OCI-LY3 (cell line): Measurements from ENCODE around the gene USH2A.

Source experiments
- H2AFZ ChIP-seq: fragments of 200-600, 300-600 bp; shearing (Covaris generic); 2 replicates; pipeline ENCODE4 v1.6.0; 2014; ENCODE audit warnings: antibody characterized with exemption, low read depth, low read length
- H3K27ac ChIP-seq: fragments of 200-600, 300-600 bp; sonication (generic); 2 replicates; pipeline ENCODE4 v1.5.1; 2014; ENCODE audit warnings: mild to moderate bottlenecking, low read length, moderate library complexity, mixed read lengths
- H3K27me3 ChIP-seq: fragments of 200-600, 300-600 bp; sonication (generic); 2 replicates; pipeline ENCODE4 v1.6.1; 2014; ENCODE audit warnings: low read depth, low read length, mixed read lengths
- H3K36me3 ChIP-seq: fragments of 200-600, 300-600 bp; sonication (generic); replicated peaks from 2 replicates; pipeline ENCODE3; 2014; ENCODE audit warnings: low read depth, low read length, mixed read lengths
- H3K4me1 ChIP-seq: fragments of 300-600, 200-600 bp; sonication (generic); 2 replicates; pipeline ENCODE4 v1.6.1; 2014; ENCODE audit warnings: low read length, mixed read lengths
- H3K4me2 ChIP-seq: fragments of 200-600, 300-600 bp; sonication (generic); 2 replicates; pipeline ENCODE4 v1.6.1; 2014; ENCODE audit warnings: low read length, mixed read lengths
- H3K4me3 ChIP-seq: fragments of 300-600, 200-600 bp; sonication (generic); 2 replicates; pipeline ENCODE4 v1.5.1; 2014; ENCODE audit warnings: antibody characterized with exemption, mild to moderate bottlenecking, low read length, moderate library complexity
- H3K79me2 ChIP-seq: fragments of 300-600, 200-600 bp; shearing (Covaris generic); 2 replicates; pipeline ENCODE4 v1.6.1; 2014; ENCODE audit warnings: mild to moderate bottlenecking, low read length, mixed read lengths
- H3K9ac ChIP-seq: fragments of 300-600, 200-600 bp; shearing (Covaris generic); 2 replicates; pipeline ENCODE4 v1.6.0; 2014; ENCODE audit warnings: mild to moderate bottlenecking, low read length, moderate library complexity
- H3K9me3 ChIP-seq: fragments of 200-600, 300-600 bp; shearing (Covaris generic); 2 replicates; pipeline ENCODE4 v1.6.1; 2014; ENCODE audit warnings: low read length, mixed read lengths; ENCODE audit not compliant: insufficient read depth
- H4K20me1 ChIP-seq: fragments of 200-600, 300-600 bp; sonication (generic); 2 replicates; pipeline ENCODE4 v1.6.1; 2016; ENCODE audit warnings: low read length, mixed read lengths; ENCODE audit not compliant: insufficient read depth
- EZH2phosphoT487 ChIP-seq: fragments of 200-600 bp; shearing (Covaris generic); IDR thresholded peaks from 2 replicates; pipeline ENCODE4 v1.6.1; 2018; ENCODE audit warnings: antibody characterized with exemption, mixed run types, low read depth
- TF ChIP-seq, protein P1 (sequence below): fragments of 200-600, 300-600 bp; sonication (generic); IDR thresholded peaks from 2 replicates; pipeline ENCODE4 v1.5.1; 2014; ENCODE audit warnings: antibody characterized with exemption, low read length, low read depth

Gene USH2A

DNA sequence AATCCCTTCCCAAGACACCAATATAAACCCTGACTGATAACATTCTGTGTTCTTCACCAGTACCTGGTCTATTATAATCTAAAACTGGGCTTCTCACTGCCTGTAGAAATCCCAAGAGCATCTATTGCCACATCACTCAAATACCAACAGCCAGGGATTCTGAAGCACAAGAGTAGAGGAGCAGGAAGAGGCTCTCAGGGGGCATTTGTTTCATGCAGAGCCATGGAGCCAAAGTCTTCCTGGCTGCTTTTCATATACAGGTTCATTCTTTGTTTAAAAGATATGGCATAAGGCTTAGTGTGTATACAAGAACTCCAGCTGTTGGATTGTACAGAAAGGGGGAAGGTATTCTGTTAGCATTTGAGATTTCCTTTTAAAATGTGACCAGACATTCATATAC lies 38.2 kb upstream of the USH2A start:
- Histone ChIP-seq H3K4me3 (no peak overlapping the region), H3K27me3 (no peaks in the 10 kb centered on the region), H3K4me1 (no peaks in the 10 kb centered on the region), H3K4me2 (no peak overlapping the region), H2AFZ (no peak overlapping the region), H3K9me3 (no peaks in the 10 kb centered on the region), H3K9ac (no peak overlapping the region), H3K79me2 (no peaks in the 10 kb centered on the region), H3K27ac (no peak overlapping the region), H3K36me3 (no peaks in the 10 kb centered on the region), H4K20me1 (no peaks in the 10 kb centered on the region)
- TF ChIP-seq, protein P1, sequence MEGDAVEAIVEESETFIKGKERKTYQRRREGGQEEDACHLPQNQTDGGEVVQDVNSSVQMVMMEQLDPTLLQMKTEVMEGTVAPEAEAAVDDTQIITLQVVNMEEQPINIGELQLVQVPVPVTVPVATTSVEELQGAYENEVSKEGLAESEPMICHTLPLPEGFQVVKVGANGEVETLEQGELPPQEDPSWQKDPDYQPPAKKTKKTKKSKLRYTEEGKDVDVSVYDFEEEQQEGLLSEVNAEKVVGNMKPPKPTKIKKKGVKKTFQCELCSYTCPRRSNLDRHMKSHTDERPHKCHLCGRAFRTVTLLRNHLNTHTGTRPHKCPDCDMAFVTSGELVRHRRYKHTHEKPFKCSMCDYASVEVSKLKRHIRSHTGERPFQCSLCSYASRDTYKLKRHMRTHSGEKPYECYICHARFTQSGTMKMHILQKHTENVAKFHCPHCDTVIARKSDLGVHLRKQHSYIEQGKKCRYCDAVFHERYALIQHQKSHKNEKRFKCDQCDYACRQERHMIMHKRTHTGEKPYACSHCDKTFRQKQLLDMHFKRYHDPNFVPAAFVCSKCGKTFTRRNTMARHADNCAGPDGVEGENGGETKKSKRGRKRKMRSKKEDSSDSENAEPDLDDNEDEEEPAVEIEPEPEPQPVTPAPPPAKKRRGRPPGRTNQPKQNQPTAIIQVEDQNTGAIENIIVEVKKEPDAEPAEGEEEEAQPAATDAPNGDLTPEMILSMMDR: no peak
- no peak for TF ChIP-seq EZH2phosphoT487

DNA sequence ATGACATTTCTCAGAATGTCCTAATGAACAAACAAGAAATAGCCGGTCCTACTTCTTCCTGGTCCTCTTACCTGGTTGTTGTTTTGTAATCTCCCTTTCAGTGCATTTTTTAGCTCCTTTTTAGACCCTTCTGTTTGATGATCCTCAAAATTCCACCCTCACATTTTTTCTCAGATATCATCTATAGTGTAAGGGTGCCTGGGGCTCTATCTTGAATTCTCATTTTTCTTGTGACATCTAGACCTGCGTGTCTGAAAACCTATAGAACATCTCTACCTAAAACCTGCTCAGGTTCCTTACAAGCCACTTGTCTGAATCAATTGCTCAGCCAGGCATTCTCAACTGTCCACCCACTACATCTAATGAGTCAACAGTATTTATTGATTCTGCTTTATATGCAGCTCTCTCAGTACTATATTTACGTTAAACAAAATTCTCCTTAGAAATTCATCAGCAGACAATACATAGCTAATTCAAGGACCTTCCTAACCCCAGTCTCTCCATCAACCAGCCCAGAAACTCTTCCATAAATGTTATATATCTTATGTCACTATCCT lies 36.5 kb upstream of the USH2A start:
- H2AFZ ChIP-seq: no peak overlapping the region
- no peak overlapping the region for H3K4me2 ChIP-seq
- TF ChIP-seq EZH2phosphoT487: no peak
- TF ChIP-seq, protein P1: no peak
- no peaks in the 10 kb centered on the region for H3K36me3 ChIP-seq
- no peaks in the 10 kb centered on the region for H3K79me2 ChIP-seq
- no peaks in the 10 kb centered on the region for H3K27me3 ChIP-seq
- no peaks in the 10 kb centered on the region for H3K9me3 ChIP-seq
- no peak overlapping the region for H3K27ac ChIP-seq
- no peak overlapping the region for H3K9ac ChIP-seq
- no peaks in the 10 kb centered on the region for H4K20me1 ChIP-seq
- no peaks in the 10 kb centered on the region for H3K4me1 ChIP-seq
- no peak overlapping the region for H3K4me3 ChIP-seq

DNA sequence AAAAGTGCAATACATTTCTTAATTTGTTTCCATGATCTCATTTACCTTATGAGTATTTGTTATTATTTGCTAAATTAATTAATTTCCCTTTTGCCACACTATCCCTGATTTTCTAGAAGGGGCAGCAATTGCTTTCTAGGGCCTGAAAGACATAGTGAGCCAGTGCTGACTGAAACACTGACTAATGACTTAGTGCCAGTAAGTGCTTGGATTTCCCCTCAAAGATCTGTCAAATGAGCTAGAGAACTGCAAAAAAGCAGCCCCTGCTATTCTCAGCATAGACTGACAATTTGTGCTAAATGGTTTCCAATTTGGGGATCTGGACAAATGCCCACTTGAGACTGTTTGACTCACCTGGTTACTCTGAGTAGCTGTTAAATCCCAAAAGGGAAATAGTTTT lies 35.6 kb upstream of the USH2A start:
- H2AFZ ChIP-seq: no peak overlapping the region
- H3K4me2 ChIP-seq: no peak overlapping the region
- H3K9ac ChIP-seq: no peak overlapping the region
- no peaks in the 10 kb centered on the region for H4K20me1 ChIP-seq
- no peaks in the 10 kb centered on the region for H3K79me2 ChIP-seq
- no peak overlapping the region for H3K27ac ChIP-seq
- no peak overlapping the region for H3K4me3 ChIP-seq
- no peaks in the 10 kb centered on the region for H3K36me3 ChIP-seq
- no peaks in the 10 kb centered on the region for H3K27me3 ChIP-seq
- H3K9me3 ChIP-seq: no peaks in the 10 kb centered on the region
- no peak for TF ChIP-seq EZH2phosphoT487
- TF ChIP-seq, protein P1: no peak
- H3K4me1 ChIP-seq: no peaks in the 10 kb centered on the region

DNA sequence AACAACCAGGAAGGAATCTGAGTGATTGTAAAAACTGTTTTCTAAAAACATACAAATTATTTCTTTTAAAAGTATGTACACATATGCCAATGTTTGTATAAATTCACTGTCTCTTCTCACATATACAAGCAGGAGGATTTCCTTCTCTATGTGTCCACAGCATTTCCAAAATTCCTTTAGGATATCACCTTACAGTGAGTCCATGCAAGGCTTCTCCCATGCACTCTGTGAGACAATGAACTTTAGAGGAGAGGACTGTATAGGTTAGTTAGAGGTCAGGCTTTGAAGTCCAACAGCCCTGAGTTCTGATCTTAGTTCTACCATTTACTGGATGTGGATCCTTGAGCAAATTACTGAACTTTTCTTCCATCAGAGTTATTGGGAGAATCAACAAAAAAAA lies 34.1 kb upstream of the USH2A start:
- H3K79me2 ChIP-seq: no peaks in the 10 kb centered on the region
- no peak overlapping the region for H3K9ac ChIP-seq
- TF ChIP-seq EZH2phosphoT487: no peak
- TF ChIP-seq, protein P1: no peak
- no peak overlapping the region for H3K4me2 ChIP-seq
- H3K4me1 ChIP-seq: no peaks in the 10 kb centered on the region
- H3K9me3 ChIP-seq: no peaks in the 10 kb centered on the region
- H2AFZ ChIP-seq: no peak overlapping the region
- no peak overlapping the region for H3K4me3 ChIP-seq
- H3K36me3 ChIP-seq: no peaks in the 10 kb centered on the region
- no peaks in the 10 kb centered on the region for H4K20me1 ChIP-seq
- H3K27me3 ChIP-seq: no peaks in the 10 kb centered on the region
- H3K27ac ChIP-seq: no peak overlapping the region
